GM21717 (cell line): Measurements from ENCODE around the gene ABHD17C.
A peak's percentile ranks its signal among the peaks of the same experiment; 100 is the strongest.

Experiments used
- ATAC-seq: cut with Tn5 transposase; IDR thresholded peaks from one replicate; pipeline ENCODE4 v1.9.1; 2021; ENCODE audit warnings: mild to moderate bottlenecking, moderate library complexity; ENCODE audit not compliant: unreplicated experiment

The ABHD17C gene

GRCh38 chr15:80689294-80689693 lies 5.8 kb upstream of the ABHD17C start:
- ATAC-seq = no peak

- no peak for ATAC-seq
These were observed 5.4 kb upstream of the ABHD17C start for GRCh38 chr15:80689716-80690115.

GRCh38 chr15:80691575-80691974 lies 3.5 kb upstream of the ABHD17C start:
- no peak for ATAC-seq

GRCh38 chr15:80693682-80694610 lies 1.2 kb upstream of the ABHD17C start:
- ATAC-seq = no peak

GRCh38 chr15:80694611-80695098 lies 455 bp upstream of the ABHD17C start:
- ATAC-seq = peak; percentile 28

- no peak for ATAC-seq
These were observed 976 bp downstream of the ABHD17C start for GRCh38 chr15:80695911-80696661.

GRCh38 chr15:80697075-80697685 lies 2.1 kb downstream of the ABHD17C start:
- ATAC-seq = no peak

- no peak for ATAC-seq
These were observed 3.6 kb downstream of the ABHD17C start for GRCh38 chr15:80698676-80699075.

- no peak for ATAC-seq
These were observed 4.9 kb downstream of the ABHD17C start for GRCh38 chr15:80699981-80700380.

GRCh38 chr15:80701676-80702311 lies 6.7 kb downstream of the ABHD17C start:
- no peak for ATAC-seq

- ATAC-seq = no peak
These were observed 8.0 kb downstream of the ABHD17C start for GRCh38 chr15:80703081-80703480.

GRCh38 chr15:80703965-80704364 lies 8.9 kb downstream of the ABHD17C start:
- ATAC-seq = no peak

GRCh38 chr15:80706161-80706560 lies 11.1 kb downstream of the ABHD17C start:
- no peak for ATAC-seq

GRCh38 chr15:80709542-80709941 lies 14.4 kb downstream of the ABHD17C start:
- ATAC-seq = no peak

- ATAC-seq = no peak
These were observed 15.8 kb downstream of the ABHD17C start for GRCh38 chr15:80710635-80711554.

GRCh38 chr15:80711886-80712285 lies 16.8 kb downstream of the ABHD17C start:
- no peak for ATAC-seq

- ATAC-seq = no peak
These were observed 17.8 kb downstream of the ABHD17C start for GRCh38 chr15:80712956-80713355.

- ATAC-seq = no peak
These were observed 26.4 kb downstream of the ABHD17C start for GRCh38 chr15:80721476-80721875.

GRCh38 chr15:80722811-80723210 lies 27.7 kb downstream of the ABHD17C start:
- no peak for ATAC-seq

- ATAC-seq = no peak
These were observed 32.1 kb downstream of the ABHD17C start for GRCh38 chr15:80727196-80727595.
